HPDE6-E6E7 (cell line): Measurements from ENCODE around the gene INCA1.
"Not testable (repeated sequence)": the region's sequence is repeated elsewhere in the genome, so short reads cannot be mapped to it uniquely, and the experiment has no call there.

Experiments
- DNase-seq: peaks from one replicate; pipeline ENCODE4 v3.0.0; 2011; ENCODE audit warnings: missing footprints; ENCODE audit errors: extremely low spot score

The INCA1 gene, protein sequence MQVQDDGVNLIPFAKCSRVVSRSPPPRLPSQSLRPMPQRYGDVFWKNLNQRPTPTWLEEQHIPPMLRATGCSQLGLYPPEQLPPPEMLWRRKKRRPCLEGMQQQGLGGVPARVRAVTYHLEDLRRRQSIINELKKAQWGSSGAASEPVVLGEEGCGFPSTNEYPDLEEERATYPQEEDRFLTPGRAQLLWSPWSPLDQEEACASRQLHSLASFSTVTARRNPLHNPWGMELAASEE

DNA sequence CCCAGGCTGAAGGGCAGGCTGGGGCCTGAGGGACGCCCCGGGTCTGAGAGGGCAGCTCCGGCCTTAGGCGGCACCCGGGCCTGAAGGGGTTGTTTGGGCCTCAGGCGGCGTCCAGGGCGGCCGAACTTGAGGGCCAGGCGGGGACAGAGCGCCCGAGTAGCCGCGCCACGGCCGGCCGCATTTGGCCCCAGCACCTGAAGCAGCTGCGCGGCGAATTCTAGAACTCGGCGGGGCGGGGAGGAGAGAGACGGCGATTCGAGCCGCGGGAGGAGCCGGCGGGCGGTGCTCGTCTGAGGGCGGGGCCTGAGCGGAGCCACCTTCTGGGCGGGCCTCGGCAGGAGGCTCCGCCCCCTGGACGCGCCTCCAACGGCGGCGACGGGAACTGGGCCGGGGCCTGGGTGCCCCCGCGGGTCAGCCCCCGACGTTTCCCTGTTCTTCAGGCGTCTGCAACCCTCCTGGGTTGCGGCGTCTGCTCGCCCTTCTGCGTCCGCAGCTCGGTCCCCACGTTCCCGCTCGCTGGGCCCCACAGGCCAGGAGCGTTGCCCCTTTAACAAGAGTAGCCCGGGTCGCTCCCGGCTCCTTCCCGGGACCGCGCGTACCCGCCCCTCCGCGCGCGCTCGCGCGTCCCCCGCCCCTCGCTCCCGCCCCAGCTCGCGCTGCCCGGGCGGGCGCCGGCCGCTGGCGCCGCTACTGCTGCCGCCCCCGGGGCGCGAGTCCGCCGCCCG lies at the start of gene INCA1, which contains the start of gene KIF1C:
Gene INCA1 (minus strand): TSS at position 221 of the 725 bp plus-strand sequence. CDS start 3,085 bp downstream, outside the sequence.
Gene KIF1C (plus strand): TSS at position 649 of the 725 bp plus-strand sequence. CDS start 2,297 bp downstream, outside the sequence.
- DNase-seq = peak; percentile 96

DNA sequence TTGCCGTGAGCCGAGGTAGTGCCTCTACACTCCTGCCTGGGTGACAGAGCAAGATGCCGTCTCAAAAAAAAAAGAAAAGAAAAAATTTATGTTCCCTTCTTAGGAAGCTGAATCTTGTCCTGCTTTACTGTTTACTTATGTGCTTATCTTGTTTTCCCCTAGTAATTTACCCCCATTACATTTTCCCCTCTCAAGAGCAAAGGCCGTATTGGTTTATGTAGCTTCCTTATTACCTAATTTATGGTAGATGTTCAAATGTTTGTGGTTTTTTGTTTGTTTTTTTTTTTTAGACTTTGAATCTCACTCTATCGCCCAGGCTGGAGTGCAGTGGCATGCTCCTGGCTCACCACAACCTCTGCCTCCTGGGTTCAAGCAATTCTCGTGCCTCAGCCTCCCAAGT lies 48.2 kb upstream of the INCA1 start:
- no peak for DNase-seq

DNA sequence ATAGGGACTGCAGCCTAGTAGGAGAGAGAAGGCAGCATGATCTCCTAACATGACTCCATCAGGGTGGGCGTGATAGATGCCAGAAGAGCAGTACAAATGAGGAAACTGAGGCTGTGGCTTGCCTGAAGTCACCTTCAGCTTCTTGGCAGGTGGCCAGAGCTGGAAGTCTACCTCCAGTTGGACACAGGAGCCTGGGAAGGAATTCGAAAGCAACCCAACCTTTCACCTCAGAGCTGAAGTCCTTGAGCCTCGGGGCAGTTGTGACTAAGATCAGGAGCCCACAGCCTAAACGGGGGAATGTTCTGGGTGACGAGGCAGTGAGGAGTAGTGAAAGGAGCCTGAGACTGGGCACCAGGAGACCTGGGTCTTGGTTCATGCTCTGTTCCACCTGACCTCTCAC lies 47.3 kb upstream of the INCA1 start:
- no peak for DNase-seq

DNA sequence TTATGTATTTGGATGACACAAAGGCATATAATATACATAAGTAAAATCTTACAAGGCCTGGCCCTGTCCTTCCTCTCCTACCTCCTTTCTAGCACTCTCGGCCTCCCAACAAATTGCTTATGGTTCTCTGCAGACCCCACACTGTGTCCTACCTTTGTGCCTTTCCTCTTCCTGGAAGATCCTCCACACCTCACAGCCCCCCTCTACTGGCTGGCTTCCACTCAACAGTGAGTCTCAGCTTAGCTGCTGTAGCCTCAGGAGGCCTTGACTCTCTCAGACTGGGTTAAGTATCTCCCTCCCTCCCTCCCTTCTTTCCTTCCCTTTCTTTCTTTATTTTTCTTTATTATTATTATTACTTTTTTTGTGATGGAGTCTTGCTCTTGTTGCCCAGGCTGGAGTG lies 46.2 kb upstream of the INCA1 start:
- DNase-seq = no peak

DNA sequence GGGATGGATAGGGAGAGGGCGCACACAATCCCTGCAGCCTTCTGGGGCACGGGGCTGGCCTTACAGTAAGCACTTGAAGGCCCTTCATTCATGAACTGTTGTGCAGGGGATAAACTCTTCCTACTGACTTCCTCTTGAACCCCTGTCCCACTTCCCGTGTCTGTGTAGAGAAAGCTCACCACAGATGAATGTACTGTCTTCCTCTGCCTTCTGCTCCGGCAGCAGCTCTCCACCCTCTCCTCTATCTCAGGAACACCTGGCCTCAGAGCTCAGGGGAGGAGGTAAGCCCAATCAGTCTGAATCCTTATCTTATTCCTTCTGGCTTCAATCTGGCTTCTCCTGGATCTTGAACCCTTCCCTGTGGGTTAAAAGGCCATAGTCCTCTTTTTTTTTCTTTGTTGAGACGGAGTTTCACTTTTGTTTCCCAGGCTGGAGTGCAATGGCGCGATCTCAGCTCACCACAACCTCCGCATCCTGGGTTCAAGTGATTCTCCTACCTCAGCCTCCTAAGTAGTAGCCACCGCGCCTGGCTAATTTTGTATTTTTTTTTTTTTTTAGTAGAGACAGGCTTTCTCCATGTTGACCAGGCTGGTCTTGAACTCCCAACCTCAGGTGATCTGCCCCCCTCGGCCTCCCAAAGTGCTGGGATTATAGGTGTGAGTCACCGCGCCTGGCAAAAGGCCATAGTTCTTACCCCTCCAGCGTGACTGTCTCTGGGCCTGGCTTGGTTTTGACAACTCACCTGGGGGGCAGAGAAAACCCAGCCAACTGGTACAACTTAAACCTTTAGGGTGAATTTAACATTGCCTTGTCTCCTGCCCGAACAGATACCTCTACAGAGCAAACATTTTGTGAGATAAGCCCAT lies 45.1 kb upstream of the INCA1 start:
- DNase-seq = no peak

DNA sequence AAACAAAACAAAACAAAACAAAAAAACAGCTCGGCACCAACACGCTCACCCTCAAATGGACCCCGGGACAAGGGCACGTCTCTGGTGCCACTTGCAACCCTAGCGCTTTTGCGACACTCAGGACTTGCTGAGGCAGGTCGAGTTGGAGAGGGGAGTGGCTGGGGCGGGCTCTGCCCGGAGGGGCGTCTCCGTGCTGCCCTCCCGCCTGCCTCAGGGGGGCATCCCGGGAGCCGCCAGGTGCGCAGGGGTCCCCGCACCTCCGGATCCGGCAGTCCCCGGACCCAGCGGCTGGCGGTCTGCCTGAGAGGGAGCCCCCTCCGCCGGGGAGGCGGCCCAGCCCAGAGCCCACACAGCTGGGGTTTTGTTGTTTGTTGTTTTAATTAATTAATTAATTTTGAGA lies 38.0 kb upstream of the INCA1 start, which contains the start of gene SLC52A1:
Gene SLC52A1 (minus strand): TSS at position 112 of the 400 bp plus-strand sequence. CDS start 820 bp downstream, outside the sequence.
- no peak for DNase-seq

DNA sequence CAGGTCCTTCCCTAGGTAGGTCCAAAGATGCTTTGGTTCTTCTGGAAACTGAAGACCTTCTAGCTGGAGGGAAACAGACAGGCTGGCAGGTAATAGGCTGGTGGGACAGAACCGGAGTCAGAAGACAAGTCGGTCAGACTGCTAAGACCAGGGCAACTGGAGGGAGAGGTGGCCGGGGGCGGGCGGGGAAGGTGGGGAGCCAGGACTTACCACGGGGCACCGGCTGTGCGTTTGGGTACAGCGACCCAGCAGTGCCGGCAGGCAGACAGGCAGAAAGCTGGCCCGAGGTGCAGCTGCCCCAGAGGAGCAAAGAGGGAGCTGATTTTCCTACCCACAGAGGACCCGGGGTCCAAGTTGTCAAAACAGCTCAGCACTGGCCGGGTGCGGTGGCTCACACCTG lies 37.3 kb upstream of the INCA1 start:
- no peak for DNase-seq

DNA sequence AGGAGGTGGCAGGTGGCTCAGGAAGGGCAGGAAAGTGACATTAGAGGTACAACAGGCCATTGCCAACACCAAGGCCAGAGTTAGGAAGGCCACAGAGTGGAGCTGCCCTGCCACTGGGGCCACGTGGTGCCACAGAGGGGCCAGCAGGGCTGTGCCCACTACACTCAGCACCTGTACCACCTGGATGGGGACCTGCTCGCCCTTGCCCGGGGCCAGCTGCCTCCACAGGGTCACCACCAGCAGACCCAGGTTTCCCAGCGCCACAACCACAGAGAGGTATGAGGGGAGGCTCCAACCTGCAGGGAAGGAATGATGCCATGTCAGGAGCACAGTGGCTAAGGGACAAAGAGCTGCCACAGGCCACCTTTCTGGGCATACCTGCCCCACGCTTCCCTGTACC lies 36.7 kb upstream of the INCA1 start:
- DNase-seq = no peak

DNA sequence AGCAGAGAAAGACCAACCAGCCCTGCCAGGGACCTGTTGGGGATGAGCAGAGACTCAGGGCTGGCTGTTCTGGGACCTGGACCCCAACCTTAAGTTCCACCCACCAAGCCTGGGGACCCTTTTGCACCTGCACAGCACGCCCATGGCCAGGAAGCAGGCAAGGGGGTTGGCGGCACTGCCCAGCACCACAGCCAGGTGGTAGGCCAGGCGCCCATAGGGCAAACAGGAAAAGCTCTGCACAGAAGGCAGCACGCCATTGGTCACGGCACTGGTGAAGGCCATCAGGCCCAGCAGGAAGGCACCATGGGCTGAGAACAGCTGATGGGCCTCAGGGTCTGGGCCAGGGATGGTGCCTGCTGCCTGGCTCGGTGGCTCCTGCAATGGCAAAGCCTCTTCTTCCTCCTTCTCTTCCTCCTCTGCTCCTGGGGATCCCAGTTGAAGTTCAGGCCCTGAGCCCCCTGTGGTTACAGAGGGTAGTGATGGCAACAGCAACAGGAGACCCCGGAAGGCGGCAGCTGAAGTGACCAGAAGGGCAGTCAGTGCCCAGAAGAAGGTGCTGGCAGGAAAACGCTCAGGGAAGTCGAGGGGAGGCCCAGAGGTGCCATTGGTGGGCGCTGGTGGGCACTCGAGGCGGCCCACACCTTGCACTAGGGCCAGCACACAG lies 36.2 kb upstream of the INCA1 start:
- no peak for DNase-seq

DNA sequence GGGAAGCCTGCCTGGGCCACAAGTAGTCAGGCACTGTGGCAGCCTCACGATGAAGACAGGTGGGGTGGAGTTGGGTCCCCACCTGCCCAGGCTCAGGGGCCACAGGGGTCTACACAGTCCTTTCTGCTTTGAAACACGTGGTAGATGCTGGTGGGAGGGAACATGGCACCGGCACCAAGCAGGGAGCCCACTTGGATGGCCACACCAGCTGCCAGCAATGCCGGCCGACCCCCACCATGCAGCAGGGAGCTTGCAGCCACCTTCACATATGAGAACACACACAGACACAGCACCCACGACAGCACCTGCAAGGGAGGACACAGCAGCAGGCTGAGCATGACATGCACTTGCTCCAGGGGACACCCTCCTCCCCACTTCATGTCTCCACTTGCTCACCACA lies 35.5 kb upstream of the INCA1 start:
- no peak for DNase-seq

DNA sequence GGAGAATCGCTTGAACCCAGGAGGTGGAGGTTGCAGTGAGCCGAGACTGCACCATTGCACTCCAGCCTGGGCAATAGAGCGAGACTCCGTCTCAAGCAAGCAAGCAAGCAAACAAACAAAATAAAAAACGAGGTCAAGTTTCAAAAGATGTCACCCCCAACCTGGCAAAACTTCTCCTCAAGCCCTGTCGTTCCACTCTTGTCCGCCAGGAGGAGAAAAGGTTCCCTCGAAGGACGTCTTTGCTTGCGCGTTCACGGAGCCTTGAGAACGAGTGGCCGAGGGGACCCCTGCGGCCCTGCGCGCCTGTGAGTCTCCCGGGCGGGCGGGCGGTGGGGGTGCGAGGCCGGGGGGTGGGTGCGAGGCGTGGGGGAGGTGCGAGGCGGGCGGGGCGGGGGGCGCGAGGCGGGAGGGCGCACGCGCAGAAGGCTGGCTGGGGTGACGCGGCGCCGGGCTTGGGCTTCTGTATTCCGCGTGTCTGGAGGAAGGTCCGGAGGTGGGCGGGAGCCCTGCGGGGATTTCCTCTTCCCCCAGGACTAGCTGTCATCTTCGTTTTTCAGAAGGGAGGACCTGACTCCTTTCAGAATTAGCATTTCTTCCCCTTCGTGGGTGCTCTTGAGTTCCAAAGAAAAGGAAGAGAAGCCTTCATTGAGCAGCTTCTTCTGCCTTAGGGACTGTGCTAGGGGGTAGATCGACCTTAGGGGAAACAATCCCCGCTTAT lies 34.2 kb upstream of the INCA1 start:
- DNase-seq = peak; percentile 42

DNA sequence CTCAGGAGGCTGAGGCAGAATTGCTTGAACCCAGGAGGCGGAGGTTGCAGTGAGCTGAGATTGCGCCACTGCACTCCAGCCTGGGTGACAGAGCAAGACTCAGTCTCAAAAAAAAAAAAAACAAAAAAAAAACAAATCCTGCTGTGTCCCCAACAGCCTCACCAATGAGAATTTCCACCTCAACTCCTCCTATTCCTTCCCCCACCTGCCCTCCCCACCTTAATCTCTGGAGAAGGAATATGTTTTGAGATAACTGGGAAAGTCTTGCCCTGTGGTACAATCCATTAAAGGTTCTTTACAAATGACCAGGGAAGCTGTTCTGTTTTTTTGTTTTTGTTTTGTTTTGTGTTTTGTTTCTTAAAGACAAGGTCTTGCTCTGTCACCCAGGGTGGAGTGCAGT lies 32.8 kb upstream of the INCA1 start:
- DNase-seq = not testable (repeated sequence)

DNA sequence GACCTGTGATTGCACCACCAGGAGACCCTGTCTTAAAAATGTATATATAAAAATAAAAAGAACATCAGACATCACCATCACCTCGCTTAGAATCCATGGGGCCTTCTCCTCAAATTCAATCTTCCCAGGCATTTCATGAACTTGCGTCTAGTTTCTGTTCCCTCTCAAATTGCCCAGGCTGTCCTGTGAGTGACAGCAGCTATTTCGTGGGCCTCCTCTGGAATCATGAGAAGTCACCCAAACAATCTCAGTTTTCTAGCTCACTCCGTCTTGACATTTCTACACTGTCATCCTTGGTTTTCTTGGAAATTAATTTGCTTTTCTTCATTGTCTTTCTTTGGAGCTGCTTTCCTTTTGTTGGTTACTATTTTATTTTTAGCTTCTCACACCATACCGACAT lies 30.6 kb upstream of the INCA1 start:
- DNase-seq = no peak

DNA sequence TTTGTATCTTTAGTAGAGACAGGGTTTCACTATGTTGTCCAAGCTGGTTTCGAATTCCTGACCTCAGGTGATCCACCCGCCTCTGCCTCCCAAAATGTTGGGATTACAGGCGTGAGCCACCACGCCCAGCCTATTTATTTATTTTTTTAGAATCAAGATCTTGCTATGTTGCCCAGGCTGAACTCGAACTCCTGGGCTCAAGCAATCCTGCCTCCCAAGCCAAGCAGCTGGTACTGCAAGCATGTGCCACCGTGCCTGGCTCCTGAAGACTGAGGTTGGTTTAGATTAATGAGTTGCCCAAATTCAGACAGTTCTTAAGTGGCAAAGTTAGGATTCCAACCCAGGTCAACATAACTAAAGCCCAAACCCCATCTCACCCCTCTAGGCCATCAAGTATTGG lies 30.0 kb upstream of the INCA1 start:
- no peak for DNase-seq

DNA sequence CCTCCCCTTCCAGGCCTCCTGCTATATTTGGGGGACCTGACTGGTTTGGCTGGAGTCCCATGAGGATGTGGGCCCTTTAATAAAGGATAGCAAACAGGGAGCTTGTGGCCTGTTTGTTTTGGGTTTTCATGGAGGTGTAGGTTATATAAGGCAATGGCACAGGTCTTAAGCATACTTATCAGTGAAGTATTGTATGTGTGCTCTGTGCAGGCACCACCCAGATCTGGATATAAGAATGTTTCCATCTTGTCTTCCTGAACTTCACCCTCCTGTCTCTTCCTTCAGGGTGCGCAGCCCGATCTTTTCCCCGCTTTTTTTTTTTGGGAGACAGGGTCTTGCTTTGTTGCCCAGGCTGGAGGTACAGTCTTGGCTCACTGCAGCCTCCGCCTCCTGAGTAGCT lies 27.3 kb upstream of the INCA1 start:
- DNase-seq = no peak

DNA sequence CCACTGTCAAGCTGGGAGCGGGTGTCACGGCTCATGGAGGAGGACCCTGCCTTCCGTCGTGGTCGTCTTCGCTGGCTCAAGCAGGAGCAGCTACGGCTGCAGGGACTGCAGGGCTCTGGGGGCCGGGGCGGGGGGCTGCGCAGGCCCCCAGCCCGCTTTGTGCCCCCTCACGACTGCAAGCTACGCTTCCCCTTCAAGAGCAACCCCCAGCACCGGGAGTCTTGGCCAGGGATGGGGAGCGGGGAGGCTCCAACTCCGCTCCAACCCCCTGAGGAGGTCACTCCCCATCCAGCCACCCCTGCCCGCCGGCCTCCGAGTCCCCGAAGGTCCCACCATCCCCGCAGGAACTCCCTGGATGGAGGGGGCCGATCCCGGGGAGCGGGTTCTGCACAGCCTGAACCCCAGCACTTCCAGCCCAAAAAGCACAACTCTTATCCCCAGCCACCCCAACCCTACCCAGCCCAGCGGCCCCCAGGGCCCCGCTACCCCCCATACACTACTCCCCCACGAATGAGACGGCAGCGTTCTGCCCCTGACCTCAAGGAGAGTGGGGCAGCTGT lies 26.3 kb upstream of the INCA1 start:
- no peak for DNase-seq

DNA sequence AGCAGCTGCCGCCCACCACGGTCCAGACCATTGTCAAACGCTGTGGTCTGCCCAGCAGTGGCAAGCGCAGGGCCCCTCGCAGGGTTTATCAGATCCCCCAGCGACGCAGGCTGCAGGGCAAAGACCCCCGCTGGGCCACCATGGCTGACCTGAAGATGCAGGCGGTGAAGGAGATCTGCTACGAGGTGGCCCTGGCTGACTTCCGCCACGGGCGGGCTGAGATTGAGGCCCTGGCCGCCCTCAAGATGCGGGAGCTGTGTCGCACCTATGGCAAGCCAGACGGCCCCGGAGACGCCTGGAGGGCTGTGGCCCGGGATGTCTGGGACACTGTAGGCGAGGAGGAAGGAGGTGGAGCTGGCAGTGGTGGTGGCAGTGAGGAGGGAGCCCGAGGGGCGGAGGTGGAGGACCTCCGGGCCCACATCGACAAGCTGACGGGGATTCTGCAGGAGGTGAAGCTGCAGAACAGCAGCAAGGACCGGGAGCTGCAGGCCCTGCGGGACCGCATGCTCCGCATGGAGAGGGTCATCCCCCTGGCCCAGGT lies 24.9 kb upstream of the INCA1 start:
- no peak for DNase-seq

DNA sequence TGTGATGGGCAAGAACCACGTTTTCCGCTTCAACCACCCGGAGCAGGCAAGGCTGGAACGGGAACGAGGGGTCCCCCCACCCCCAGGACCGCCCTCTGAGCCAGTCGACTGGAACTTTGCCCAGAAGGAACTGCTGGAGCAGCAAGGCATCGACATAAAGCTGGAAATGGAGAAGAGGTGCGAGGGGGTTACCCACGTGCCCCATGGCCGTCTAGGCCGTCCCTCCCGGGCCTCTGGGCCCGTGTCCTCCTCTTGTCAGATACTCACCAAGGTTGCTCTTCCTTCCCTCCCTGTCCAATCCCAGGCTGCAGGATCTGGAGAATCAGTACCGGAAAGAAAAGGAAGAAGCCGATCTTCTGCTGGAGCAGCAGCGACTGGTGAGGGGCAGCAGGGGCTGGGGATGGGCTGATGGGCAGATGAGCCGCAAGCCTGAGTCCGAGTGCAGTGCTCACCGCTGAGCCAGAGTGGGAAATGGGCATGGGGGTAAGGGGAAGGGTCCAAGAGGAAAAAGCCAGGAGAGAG lies 23.2 kb upstream of the INCA1 start:
- DNase-seq = no peak

DNA sequence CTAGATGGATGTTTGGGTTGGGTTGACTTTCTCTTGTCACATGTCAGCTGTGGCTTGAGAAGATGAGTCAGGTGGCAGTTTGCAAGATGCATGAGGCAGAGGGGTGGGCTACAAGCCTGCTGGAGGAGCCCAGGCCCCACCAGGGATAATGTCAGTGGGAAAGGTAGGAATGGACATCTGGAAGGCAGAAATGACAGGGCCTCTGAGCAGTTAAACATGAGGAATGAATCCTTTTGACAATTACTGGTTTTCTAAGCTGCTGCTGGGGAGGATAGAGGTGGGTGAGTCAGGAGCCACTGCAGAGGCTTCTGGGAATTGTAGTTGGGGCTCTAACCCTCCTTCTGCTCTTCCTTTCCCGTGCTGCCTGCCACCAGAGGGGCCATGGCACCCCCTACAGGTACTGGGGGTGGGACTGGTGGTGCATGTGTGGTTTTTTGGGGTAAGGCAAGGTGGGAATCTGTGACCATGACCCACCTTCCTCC lies 22.2 kb upstream of the INCA1 start:
- DNase-seq = no peak

DNA sequence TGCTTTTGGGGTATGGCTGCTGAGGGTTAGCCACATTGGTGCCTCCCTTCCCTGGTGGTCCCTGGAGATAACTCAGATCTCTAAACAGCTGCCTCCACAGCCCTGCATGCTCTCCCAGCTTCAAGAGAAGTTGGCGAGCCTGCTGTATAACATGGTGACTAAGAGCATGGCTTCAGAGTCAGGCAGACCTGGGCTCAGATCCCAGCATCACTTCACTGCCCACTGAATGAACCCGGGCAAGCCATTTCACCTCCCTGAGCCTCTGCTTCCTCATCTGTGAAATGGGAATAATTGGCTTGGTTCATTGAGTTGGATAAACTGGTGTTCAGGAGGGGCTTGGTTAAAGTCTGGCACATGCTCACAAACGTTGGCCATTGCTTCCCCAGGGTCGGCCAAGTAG lies 17.0 kb upstream of the INCA1 start:
- no peak for DNase-seq
